DOHH2 (cell line): ENCODE measurements around the gene DLK1.

Experiments
- H3F3A ChIP-seq: fragments of 200-600 bp; sonication (generic), shearing (Covaris generic); 2 replicates; pipeline ENCODE4 v1.6.0; 2016; ENCODE audit warnings: antibody characterized with exemption, mild to moderate bottlenecking; ENCODE audit not compliant: control insufficient read depth, insufficient read depth
- H3K27ac ChIP-seq: fragments of 200-600 bp; sonication (generic); 2 replicates; pipeline ENCODE4 v1.5.1; 2014; ENCODE audit warnings: low read depth, mild to moderate bottlenecking, low read length, moderate library complexity
- H3K27me3 ChIP-seq: fragments of 200-600 bp; sonication (generic); 2 replicates; pipeline ENCODE4 v1.6.1; 2014; ENCODE audit warnings: mild to moderate bottlenecking, low read length, mixed read lengths; ENCODE audit not compliant: control insufficient read depth
- H3K36me3 ChIP-seq: fragments of 200-600 bp; sonication (generic); 2 replicates; pipeline ENCODE4 v1.6.1; 2014; ENCODE audit warnings: mild to moderate bottlenecking, low read length, moderate library complexity, mixed read lengths; ENCODE audit not compliant: control insufficient read depth
- H3K4me1 ChIP-seq: fragments of 200-600 bp; sonication (generic); 2 replicates; pipeline ENCODE4 v1.6.1; 2014; ENCODE audit warnings: mild to moderate bottlenecking, low read length, mixed read lengths; ENCODE audit not compliant: control insufficient read depth
- H3K4me2 ChIP-seq: fragments of 200-600 bp; sonication (generic); 2 replicates; pipeline ENCODE4 v1.6.0; 2014; ENCODE audit warnings: mild to moderate bottlenecking, low read length, moderate library complexity
- H3K4me3 ChIP-seq: fragments of 200-600 bp; sonication (generic); 2 replicates; pipeline ENCODE4 v1.5.1; 2014; ENCODE audit warnings: mild to moderate bottlenecking, low read length, mixed read lengths
- H3K79me2 ChIP-seq: fragments of 200-600 bp; sonication (generic); 2 replicates; pipeline ENCODE4 v1.6.1; 2014; ENCODE audit warnings: mild to moderate bottlenecking, low read length, mixed read lengths; ENCODE audit not compliant: control insufficient read depth
- H3K9me2 ChIP-seq: fragments of 200-600 bp; sonication (generic); replicated peaks from 2 replicates; pipeline ENCODE4 v1.6.1; 2014; ENCODE audit warnings: mild to moderate bottlenecking, low read length, mixed read lengths; ENCODE audit not compliant: control insufficient read depth
- H3K9me3 ChIP-seq: fragments of 200-600 bp; sonication (generic); 2 replicates; pipeline ENCODE4 v1.6.1; 2014; ENCODE audit warnings: antibody characterized with exemption, low read length, mixed read lengths; ENCODE audit not compliant: control insufficient read depth, insufficient read depth
- H4K20me1 ChIP-seq: fragments of 200-600 bp; sonication (generic); 2 replicates; pipeline ENCODE4 v1.6.0; 2014; ENCODE audit warnings: low read depth, mild to moderate bottlenecking, antibody characterized with exemption, low read length, moderate library complexity; ENCODE audit not compliant: control insufficient read depth, insufficient read depth
- EZH2phosphoT487 ChIP-seq: fragments of 200-600 bp; sonication (generic); IDR thresholded peaks from 2 replicates; pipeline ENCODE4 v1.6.1; 2017; ENCODE audit warnings: borderline replicate concordance, mild to moderate bottlenecking, antibody characterized with exemption, low read length, moderate library complexity, mixed read lengths
- TF ChIP-seq, protein P1 (sequence below): fragments of 200-600 bp; sonication (generic); IDR thresholded peaks from one replicate; pipeline ENCODE4 v1.5.1; 2014; ENCODE audit warnings: antibody characterized with exemption, mild to moderate bottlenecking, low read depth, low read length; ENCODE audit not compliant: poor library complexity, severe bottlenecking

Gene DLK1

DNA sequence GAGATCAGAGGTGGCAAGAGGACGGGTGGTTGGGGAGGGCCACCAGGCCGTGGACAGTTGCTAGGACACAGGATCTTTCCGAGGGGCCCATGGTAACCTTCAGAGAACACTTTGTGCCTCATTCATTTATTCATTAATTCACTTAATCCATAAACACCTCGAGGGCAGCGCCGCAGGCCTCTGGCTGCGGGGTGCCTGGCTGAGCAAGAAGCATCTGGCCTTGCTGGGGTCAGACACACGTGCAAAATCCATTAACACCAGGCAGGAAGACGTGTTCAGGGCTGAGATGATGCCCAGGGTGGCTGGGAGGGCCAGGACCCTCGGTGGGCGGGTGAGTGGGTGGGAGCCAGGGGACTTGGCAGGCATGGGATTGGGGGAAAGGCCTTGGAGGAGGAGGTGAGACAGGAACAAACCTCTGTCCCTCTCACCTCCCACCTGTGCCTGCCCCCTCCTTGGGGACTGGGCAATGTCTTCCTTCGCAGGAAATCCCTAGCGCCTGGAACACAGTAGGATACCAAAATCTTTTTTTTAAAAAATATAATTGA is 6.6 kb upstream of the DLK1 start:
- Histone ChIP-seq H3K27ac (no peak overlapping the region), H3K9me2 (no peaks in the 10 kb centered on the region), H3K79me2 (no peaks in the 10 kb centered on the region), H3K36me3 (no peaks in the 10 kb centered on the region), H3K4me1 (no peaks in the 10 kb centered on the region), H4K20me1 (no peaks in the 10 kb centered on the region), H3K4me2 (no peak overlapping the region), H3K27me3 (no peaks in the 10 kb centered on the region), H3K4me3 (no peak overlapping the region), H3F3A (no peaks in the 10 kb centered on the region), H3K9me3 (no peaks in the 10 kb centered on the region)
- TF ChIP-seq EZH2phosphoT487 = no peak
- TF ChIP-seq, protein P1, sequence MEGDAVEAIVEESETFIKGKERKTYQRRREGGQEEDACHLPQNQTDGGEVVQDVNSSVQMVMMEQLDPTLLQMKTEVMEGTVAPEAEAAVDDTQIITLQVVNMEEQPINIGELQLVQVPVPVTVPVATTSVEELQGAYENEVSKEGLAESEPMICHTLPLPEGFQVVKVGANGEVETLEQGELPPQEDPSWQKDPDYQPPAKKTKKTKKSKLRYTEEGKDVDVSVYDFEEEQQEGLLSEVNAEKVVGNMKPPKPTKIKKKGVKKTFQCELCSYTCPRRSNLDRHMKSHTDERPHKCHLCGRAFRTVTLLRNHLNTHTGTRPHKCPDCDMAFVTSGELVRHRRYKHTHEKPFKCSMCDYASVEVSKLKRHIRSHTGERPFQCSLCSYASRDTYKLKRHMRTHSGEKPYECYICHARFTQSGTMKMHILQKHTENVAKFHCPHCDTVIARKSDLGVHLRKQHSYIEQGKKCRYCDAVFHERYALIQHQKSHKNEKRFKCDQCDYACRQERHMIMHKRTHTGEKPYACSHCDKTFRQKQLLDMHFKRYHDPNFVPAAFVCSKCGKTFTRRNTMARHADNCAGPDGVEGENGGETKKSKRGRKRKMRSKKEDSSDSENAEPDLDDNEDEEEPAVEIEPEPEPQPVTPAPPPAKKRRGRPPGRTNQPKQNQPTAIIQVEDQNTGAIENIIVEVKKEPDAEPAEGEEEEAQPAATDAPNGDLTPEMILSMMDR = no peak

DNA sequence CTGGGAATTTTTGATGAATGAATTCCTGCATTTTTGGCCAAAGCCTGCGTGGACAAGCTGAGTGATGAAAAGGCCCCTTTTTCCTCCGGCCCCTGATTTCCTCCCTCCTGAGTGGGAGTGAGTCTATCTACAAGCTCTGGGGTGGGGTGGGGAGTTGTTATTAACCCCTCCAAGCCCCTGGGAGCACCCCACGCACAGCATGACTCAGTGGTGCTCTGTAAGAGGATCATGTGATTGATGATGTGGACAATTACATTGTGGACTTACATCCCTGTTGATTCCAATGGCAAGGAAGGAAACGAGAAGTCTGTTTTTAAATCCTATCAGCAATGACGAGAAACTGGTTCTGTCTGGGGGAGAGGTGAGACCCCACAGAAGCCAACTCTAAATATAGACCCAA is 5.1 kb upstream of the DLK1 start:
- Histone ChIP-seq H4K20me1 (no peaks in the 10 kb centered on the region), H3F3A (no peaks in the 10 kb centered on the region), H3K27me3 (no peaks in the 10 kb centered on the region), H3K79me2 (no peaks in the 10 kb centered on the region), H3K27ac (no peak overlapping the region), H3K9me2 (no peaks in the 10 kb centered on the region), H3K4me2 (no peak overlapping the region), H3K36me3 (no peaks in the 10 kb centered on the region), H3K9me3 (no peaks in the 10 kb centered on the region), H3K4me1 (no peaks in the 10 kb centered on the region), H3K4me3 (no peak overlapping the region)
- TF ChIP-seq, protein P1 = no peak
- no peak for TF ChIP-seq EZH2phosphoT487

DNA sequence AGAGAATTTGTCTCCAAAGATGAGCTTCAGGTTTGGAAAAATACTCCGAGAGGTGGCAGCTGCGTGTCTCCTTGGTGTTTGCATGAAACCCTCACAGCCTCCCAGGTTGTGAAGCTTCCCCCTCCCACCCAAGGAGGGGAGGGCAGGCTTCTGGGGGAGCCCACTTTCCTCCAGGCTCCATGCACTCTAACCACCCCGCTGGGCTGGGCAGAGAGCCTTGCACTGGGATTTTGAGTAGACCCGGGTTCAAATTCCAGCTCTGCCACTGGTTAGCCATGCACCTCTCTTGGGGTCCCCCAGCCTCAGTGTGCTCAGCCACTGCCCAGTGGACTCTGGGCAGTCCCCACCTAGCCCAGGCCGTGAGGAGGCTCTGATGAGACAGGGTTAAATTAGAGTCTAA is 4.3 kb upstream of the DLK1 start:
- no peaks in the 10 kb centered on the region for H3K9me2 ChIP-seq
- no peaks in the 10 kb centered on the region for H3K4me1 ChIP-seq
- no peak overlapping the region for H3K4me2 ChIP-seq
- H3K36me3 ChIP-seq = no peaks in the 10 kb centered on the region
- no peaks in the 10 kb centered on the region for H3K79me2 ChIP-seq
- H3K4me3 ChIP-seq = no peak overlapping the region
- H3K27ac ChIP-seq = no peak overlapping the region
- TF ChIP-seq, protein P1 = no peak
- TF ChIP-seq EZH2phosphoT487 = no peak
- H3F3A ChIP-seq = no peaks in the 10 kb centered on the region
- H3K9me3 ChIP-seq = no peaks in the 10 kb centered on the region
- H3K27me3 ChIP-seq = no peaks in the 10 kb centered on the region
- no peaks in the 10 kb centered on the region for H4K20me1 ChIP-seq
